Measurements from ENCODE around the gene ATP8A2.
A peak's percentile ranks its signal among the peaks of the same experiment; 100 is the strongest.

ATP8A2 gene

DNA sequence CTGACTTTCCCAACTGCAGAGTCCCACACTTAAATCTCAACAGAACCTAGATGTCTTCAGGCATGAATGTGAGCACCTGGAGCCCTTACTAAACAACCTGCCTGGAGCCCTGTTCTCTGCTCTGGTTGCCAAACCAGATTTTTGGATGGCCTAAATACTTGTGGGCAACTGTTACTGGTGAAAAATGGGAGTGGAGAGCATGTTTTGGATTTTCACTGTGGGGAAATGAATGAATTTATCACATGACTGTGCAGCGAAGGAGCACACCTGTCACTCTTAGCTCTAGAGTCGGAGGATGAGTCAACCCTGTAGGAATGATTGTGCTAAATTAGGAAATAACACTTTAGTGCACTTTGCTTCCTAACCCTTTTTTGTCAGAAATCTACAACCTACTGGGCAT, 649.7 kb downstream of the ATP8A2 start:
- DNase-seq: no peak

DNA sequence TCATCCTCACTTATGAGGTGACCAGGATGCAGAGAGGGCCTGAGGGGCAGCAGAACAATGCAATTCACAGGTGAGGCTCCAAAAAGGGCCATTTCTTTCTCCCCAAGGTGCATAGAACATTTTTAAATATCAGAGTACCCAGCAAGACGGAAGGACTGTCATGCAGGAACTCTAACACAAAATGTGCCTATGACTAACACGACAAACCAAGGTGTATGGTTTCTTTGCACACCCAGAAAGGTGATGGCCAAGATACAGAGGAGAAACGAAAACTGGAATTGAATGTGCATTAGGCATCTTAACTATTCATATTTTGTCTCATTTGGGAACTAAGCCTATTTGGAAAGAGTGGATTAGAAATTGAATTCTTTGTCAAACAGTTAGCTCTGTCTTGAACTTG, 650.2 kb downstream of the ATP8A2 start:
- no peak for DNase-seq

DNA sequence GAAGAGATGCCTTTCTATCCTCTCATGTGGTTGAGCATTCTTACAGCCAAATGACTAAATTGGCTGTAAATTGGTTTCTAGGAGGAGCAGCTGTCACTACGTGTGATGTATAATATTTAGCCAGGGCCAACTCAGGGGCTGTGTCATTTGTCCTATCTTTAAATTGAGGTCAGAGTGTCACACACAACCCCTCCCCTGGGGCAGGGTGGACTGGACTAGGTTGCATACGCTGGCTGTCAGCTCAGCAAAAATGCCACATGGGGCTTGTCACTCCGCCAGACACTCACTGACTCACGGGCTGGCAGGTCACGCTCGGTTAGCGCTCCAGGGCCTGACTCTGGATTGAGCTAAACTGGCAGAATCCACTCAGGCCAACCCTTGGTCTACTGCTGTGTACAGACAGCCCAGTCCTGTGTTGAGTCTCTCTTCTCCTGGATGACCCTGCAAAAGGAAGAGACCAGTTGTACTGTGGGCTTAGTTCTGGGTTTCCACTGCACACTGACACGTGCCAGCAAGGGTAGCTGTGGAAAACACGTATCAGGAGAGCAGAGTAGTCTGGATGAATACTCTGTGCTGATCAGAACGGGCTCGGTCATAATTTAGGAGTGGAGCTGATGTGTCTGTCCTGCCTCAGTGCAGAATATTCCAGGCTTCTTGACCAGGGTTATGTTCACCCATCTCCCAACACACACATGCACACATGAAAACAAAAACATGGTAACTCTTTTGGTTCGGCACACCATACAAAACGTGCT, 650.9 kb downstream of the ATP8A2 start:
- no peak for DNase-seq

DNA sequence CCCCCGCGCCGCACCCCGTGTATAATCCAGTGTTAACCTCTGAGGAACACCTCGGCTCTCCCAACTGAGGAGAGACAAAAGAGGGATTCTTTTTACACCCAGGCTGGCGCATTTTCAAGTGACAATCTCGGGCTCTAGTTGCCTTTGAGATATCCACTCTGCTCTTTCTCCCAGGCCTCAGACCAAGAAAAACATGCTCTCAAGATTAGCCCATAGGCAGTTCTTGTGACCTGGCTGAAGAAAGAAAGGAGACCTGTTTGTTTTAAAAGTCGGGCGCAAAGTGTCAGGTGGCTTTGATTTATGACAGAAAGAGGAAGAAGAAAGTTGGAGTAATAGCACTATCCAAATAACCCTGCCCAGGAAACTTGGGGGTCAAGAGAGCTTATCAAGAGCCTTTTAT, 652.8 kb downstream of the ATP8A2 start:
- DNase-seq: no peak

DNA sequence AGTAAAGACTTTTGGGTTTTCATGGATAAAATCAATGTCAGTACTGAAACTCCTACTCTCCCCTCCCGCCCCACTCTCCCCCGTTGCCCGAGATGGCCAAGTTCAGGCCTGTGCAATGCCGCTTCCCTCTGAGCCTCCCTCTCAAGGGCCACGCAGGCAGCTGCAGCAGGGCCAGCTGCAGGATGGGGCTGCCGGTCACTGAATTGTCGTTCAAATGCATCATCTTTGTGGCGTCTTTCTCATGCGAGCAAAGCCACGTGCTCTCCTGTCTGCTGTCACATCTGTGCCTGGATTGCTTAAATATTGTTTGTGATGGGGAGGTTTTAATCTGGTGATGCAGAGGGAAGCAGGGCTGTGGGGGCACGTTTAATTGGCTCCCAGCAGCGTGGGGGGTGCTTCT, 653.4 kb downstream of the ATP8A2 start:
- DNase-seq: no peak

DNA sequence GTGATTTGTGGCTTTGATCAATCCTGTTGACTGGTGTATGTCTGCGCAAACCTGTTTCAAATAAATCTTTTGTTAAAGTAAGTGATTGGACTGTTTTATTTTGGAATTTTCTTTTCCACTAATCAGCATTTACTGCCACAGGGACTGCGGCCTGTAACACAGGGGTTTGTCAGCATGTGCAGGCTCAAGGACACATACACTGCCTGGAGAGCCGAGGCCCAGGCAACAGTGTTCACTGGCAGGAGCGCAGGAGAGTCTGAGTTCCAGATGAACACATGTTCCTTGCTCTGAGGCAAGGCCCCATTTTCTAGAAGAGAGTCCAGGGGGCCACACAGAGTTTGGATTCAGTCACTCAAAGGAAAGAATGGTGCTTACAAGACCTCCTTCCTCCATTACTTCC, 654.0 kb downstream of the ATP8A2 start:
- DNase-seq: no peak

DNA sequence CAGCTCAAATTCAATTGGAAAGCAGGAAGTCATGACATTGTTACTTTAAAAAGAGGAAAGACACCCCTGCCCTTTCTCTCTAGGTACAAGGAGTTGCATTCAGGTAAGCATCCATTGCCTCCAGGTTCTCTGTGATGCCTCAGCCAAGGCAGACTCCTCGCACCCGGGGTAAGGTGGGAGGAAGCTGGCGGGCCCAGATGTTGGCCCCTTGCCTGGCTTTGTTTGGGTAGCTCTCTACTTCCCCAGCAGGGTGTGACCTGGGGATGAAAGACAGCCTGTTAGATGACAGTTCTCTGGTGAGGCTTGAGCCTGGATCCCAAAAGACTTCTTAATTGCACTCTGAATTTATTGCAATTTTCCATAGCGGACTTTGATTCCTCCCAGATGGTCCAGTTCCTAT, 654.4 kb downstream of the ATP8A2 start:
- DNase-seq: no peak

DNA sequence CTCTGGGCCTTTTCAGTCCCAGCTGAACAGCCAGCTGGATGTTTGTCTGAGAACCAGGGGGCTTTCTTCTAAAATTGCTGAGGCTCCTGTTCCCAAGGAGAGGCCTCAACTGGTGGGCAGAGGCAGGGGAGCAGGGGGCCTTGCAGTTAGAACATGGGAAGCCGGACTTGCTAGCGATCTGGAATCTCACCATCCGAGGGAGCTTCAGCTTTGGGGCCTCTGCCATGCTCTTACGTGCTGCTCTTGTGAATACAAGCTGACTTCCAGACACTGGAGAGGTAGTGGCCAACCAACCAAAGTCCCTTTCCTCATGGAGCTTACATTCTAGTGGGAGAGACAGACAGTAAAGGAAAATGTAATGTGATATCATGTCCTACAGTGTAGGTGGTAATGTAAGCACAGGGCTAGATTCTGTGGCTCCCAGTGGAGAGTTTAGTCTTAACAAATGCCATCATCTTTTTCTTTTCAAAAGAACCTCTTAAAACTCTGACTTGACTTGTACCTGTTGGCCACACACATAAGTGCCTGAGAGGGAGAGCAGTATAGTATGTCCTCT, 657.9 kb downstream of the ATP8A2 start:
- no peak for DNase-seq

DNA sequence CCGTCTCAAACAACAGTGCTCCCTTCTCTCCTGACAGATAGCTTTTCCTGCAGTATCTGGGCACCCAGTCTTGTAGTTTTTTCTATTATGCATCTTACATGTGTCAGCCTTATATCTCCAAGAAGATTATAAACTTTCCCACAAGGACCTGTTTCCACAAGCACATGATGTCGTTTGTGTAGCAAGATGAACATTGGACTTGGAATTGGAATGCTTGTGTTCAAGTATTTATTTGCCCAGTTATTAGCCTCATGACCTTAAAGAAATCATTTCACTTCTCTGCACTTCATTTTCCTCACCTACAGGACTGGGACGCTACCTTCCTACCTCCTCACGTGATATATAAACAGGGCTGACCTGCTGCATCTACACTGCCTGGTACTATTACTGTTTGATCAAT, 658.6 kb downstream of the ATP8A2 start:
- DNase-seq: no peak

DNA sequence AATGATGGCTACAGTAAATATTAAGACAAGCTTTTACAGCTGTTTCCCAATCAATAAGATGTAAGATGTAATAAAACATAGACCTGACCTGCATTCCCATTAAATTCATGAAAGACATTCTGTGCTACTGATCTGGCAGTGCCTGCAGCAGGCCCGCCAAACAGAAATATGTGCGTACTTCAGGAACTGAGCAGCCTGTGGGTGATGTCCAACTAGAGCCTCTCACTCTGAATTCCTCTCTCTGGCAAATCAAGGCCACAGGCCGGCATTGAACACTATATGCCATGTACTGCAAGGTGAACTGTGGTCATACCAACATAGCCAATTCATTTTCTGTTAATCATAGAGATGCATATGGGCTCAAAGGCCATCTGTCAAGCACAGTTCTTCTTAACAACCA, 662.2 kb downstream of the ATP8A2 start:
- no peak for DNase-seq

DNA sequence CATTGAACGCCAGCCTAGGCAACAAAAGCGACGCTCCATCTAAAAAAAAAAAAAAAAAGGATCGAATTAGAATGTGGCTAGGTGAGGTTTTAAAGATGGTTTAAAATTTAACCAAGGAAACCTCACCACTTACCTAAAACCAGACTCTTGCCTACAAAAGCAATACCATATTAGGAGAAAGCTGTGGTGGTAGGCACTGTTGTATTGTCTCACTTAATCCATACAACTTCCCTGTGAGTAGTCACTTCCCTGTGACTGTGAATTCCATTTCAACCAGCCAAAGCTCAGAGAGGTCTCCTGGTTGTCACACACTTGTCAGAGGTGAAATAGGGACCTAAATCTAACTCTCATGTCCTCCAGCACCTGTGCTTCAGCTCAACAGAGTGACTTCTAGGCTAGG, 664.6 kb downstream of the ATP8A2 start:
- DNase-seq: no peak

DNA sequence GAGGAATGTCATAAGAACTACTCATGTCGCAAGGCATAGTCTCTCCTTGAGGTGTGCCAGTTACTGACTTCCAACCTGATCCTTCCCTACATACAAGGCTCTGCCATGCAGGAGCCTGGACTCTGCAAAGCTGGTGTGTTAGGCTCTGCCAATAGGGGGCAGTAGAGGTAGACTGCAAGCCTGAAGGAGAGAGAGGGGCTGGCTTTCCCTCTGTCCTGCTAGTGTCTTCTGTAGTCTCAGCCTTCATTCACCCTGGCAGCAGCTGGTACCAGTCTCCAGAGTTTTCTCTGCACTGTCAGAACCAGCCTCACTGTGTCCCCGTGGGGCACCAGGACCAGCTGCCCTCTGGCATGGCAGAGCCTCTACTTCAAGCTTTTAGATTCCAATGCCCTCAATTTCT, 665.5 kb downstream of the ATP8A2 start:
- DNase-seq: peak; percentile 8

DNA sequence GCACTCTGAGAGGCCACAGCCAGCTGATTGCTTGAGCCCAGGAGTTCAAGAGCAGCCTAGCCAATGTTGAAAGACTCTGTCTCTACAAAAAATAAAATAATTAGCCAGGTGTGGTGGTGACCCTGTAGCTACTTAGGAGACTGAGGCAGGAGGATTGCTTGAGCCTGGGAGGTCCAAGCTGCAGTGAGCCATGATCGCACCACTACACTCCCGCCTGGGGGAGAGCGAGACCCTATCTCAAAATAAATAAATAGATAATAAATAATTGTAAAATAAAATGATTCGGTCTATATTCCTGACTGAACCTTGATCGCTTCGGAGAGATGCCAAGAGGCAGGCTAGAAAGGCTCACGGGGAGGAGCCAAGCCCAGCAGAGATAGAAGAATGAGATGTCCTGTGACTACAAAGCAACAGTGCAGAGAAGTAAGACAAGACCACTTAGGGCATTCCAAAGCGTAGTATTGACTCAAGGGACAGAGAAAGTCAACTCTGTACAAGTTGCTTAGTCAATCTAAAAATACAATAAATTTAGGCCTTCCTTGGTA, 667.2 kb downstream of the ATP8A2 start:
- DNase-seq: no peak

DNA sequence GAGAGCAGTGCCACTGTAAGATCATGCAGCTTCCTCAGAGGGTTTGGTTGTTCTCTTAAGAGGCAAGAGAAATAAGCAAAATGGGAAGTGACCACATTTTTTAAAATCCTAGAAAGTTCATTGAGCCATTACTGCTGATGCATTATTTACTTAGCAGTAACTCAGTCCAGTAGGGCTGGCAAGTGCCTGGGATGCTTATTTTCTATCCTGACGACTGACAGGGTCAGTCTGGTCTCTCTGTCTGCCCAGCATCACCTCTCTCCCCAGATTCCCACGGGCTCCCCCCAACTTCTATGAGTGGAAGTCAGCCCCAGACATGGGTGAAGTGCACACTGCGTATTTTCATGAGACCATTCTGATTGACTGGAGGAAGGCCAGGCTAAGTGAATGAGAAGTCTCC, 669.7 kb downstream of the ATP8A2 start:
- no peak for DNase-seq

DNA sequence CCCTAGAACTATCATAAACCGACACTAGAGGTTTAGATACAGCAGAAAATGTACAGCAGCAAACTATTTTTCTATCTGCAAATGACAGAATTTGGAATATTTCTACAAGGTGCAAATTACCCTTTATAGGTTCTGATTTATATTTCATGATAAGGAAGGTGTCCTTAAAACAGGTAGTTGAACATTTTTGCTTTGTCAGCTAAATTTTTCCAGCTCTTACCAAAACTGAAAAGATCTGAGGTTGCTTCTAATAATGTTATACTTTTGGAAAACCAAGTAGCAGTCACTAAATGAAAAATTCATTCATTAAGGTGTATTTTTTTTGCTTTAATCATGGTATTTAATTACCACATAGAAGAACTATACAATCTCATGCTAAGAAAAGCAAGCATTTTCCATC, 671.0 kb downstream of the ATP8A2 start:
- no peak for DNase-seq

DNA sequence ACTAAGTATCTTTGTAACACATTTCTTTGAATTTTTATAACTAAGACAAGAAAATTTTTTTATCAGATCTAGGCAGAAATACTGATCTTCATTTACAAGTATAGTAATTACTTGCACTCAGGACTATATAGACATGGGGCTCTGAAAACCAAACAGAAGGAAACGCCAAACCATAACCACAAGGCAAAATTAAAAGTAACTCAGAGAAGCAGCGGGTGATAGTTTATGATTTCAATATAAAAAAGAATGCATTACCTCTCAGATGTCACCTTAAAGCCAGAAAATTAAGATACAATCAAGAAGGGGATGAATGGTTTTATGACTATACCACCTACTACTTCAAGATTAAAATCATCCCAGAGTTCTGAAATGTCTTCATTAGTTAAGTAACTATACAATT, 673.4 kb downstream of the ATP8A2 start:
- no peak for DNase-seq

DNA sequence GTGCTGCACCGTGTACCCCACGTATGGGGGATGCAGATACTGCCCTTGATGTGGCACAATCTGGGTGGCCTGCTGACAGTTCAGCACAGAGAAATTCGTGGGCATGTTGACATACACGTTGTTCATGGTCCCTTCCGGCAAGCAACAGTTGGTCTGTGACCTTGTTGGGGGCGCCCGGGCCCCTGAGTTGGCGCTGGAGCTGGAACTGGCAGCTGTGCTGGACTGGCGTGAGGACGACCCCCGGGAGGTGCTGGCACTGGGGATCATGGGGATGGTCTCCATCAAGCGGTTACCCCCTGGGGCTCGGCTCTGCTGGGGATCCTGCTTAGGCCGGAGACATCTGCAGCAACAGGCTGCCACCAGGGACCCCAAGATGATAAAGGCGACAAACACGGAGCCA, 674.9 kb downstream of the ATP8A2 start:
- DNase-seq: no peak

DNA sequence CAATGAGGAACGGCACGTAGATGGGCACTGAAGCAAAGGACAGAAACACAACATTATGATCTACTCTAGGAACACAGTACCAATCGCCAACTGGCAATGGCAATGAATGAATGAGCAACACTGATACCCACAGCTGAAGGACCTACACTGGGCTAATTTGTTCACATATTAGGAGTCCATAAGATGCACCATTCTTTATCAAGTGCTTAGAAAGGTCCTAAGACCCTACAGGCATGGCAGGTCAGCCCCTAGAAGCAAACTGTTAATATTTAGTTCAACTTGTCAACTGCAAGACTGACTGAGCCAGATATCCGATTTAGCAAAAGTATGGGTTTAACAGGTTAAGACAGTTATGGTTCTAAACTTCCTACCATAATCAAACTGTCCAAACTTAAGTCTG, 675.3 kb downstream of the ATP8A2 start:
- DNase-seq: no peak

DNA sequence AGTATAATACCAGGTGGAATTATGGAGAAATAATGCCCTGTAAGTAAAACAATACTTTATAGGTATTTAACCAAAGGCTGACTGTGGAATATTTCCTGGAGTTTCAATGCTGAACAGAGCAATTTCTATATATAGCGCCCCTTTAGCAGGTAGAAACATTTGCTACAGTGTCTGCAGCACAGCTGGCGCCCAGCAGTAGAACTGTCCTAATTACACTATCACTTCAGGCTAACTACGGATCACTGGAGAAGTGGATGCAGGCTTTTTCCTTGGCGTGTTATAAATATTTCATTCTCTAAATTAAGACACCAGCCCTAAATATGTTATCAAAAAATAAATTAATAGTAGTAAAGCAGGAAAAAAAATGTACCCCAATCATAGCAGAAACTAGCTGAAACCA, 677.0 kb downstream of the ATP8A2 start:
- DNase-seq: no peak

DNA sequence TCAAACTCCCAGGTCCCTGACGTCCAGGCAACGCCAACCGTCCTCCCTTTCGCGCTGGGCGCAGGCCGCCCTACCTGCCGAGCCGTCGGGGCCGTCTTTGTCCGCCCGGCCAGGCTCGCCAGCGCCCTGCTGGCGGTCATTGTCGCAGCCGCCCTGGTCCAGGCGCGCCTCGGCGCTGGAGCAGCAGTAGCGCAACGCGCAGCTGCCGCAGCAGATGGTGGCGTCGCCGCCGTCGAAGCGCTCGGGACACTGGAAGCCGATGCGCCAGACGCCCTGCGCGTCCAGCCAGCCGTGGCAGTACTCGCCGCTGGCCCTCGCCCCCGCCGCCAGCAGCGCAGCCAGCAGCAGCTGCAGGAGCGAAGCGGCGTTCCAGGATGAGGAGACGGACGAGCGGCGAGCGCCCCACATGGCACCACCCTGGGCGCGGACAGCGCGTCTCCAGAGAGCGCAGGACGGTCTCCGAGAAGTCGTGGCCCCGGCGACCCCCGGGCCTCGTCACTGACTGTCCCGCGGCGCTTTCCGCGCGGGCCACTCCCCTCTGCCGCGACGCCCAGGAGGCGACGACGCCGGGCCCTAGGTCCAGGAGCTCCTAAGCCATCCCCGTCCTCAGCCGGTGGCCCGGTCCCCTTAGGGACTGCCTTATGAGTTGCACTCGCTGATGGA, 678.9 kb downstream of the ATP8A2 start:
- no peak for DNase-seq

DNA sequence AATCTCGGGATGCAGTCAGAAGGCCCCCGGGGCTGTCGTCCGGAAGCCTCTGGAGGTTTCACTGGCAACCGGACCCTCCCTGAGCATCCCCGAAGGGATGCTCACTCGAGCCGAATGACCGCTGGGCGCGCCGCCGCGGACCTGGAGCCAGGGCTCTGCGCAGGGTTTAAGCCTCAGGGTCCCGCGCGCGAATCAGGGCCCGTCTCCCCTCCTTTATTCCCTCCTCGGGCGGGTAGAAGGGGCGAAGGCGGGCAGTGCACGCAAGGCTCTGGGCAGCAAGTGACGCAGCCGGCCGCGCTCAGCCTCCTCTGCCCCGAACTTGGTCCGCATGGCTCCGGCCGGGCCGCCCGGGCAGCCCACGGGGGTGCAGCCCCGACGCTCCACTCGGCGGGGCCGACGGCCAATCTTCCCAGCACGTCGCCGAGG, 679.5 kb downstream of the ATP8A2 start:
- no peak for DNase-seq

DNA sequence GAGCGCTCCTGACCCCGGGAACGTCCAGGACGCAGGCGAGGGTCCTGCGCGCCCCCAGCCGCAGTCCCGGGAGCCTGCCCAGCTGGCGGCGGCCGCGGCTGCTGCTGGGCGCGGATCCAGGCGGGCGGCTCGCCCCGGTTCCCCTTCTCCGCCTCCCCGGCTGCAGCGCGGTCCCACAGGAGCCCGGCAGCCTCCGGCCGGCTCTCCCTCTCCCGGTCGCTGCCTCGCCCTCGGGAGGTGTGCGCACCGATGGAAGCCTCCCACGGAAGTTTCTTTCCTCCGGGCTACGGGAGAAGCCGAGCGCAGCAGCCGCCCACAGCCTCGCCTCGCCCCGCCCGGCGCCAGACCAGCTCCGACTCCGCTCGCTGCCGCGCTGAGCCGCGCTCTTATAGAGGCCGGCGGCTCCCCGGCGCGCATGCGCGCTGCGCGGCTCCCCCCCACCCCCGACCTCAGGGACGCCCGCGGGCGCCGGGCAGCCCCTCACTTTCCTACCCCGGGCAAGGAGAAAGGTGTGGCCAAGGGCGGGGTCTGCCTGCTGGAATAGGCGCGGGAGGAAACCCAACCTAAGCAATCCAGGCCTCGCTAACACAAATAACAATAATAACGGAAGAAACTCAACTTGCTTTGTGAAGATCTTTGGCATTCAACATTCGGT, 680.0 kb downstream of the ATP8A2 start, which contains the start of gene SHISA2:
SHISA2 (minus strand) TSS at position 360 of the 655 bp plus-strand sequence. CDS start 1,041 bp downstream, outside the sequence.
- DNase-seq: peak; percentile 6

DNA sequence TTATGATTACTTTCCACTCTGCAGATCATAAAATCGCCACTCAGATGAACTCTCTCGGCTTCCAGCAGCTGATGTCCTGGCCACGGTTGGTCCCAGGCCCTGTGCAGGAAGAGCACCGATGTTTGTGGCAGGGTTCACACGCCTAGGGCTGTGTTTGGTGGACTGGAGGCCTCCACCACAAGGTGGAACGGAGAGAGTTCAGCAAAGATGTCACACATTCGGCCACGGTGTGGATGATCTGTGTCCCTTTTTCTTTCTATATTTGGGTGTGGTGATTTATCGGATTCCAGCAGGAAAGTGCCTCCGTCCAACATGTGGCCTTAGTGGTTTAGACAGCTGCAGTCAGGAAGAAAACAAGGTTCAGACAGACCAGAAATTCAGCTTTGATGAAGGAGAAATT, 680.6 kb downstream of the ATP8A2 start:
- no peak for DNase-seq
